A549 (cell line): Measurements from ENCODE around the gene CHPF2. TPM values are rescaled to one million over a fixed set of nuclear protein-coding genes. Genes with fewer than 3 reads are reported as not detected.
A peak's percentile ranks its signal among the peaks of the same experiment; 100 is the strongest.

Source experiments
- ATAC-seq, 2 experiments: fragments of 200-7000 bp in 1 of 2; fragments of >200 bp in 1 of 2; cut with Nextera tagmentation in 1 of 2; cut with Tn5 transposase in 1 of 2; 3 replicates each; pipeline versions ENCODE4 v1.8.0 to v1.9.1; 2018 to 2020; ENCODE audit warnings: mild to moderate bottlenecking in 1 of 2, moderate library complexity in 1 of 2
- CTCF ChIA-PET: fragments of 300-600 bp; sonication (Branson Sonifier 250); formaldehyde crosslinking; extraction: SDS; loops from one replicate; lab custom pipeline; 2021; ENCODE audit warnings: antibody characterized with exemption, inconsistent platforms; lab: Yijun Ruan, JAX
- POLR2A ChIA-PET: fragments of 350-600 bp; formaldehyde crosslinking; extraction: SDS; loops from one replicate; lab custom pipeline; 2021; ENCODE audit warnings: antibody characterized with exemption, inconsistent platforms; lab: Yijun Ruan, JAX
- DNase-seq, 2 experiments: peaks; one replicate each; pipeline versions ENCODE4 v3.0.0 to v3.0.0-alpha.2; 2011 to 2016; ENCODE audit warnings: low read depth in 1 of 2, low spot score in 1 of 2
- FAIRE-seq: peaks from 2 replicates; lab custom pipeline; 2011; peaks lifted over from hg19 to GRCh38; lab: Jason Lieb, UNC
- H3K27ac ChIP-seq, 2 experiments: fragments of >200 bp; sonication (Bioruptor Twin); formaldehyde crosslinking; 3 replicates each; pipeline ENCODE4 v1.5.1; 2016 to 2017
- H3K4me1 ChIP-seq: fragments of >200 bp; sonication (Bioruptor Twin); formaldehyde crosslinking; 3 replicates; pipeline ENCODE4 v1.6.1; 2016
- H3K4me2 ChIP-seq: fragments of >200 bp; sonication (Bioruptor Twin); formaldehyde crosslinking; 3 replicates; pipeline ENCODE4 v1.6.1; 2016
- H3K4me3 ChIP-seq: fragments of >200 bp; sonication (Bioruptor Twin); formaldehyde crosslinking; 3 replicates; pipeline ENCODE4 v1.5.1; 2016
- H3K9me3 ChIP-seq: fragments of >200 bp; sonication (Bioruptor Twin); formaldehyde crosslinking; 3 replicates; pipeline ENCODE4 v1.6.1; 2016
- CEBPB ChIP-seq, 2 experiments: fragments of >200 bp in 1 of 2; sonication (Bioruptor Twin) in 1 of 2; formaldehyde crosslinking in 1 of 2; IDR thresholded peaks; 2 replicates each; pipeline ENCODE4 v1.6.1; 2012 to 2016
- EHF ChIP-seq: fragments of 250-450 bp; sonication (Bioruptor Pico); IDR thresholded peaks from 2 replicates; pipeline ENCODE4 v1.5.0; 2020; ENCODE audit warnings: mild to moderate bottlenecking
- ESRRA ChIP-seq: fragments of 150-350 bp; IDR thresholded peaks from 2 replicates; pipeline ENCODE4 v1.6.1; 2014; ENCODE audit warnings: mild to moderate bottlenecking, low read length, borderline replicate concordance
- GATA3 ChIP-seq: IDR thresholded peaks from 2 replicates; pipeline ENCODE4 v1.6.1; 2012; ENCODE audit warnings: borderline replicate concordance
- HOXA7 ChIP-seq: fragments of 250-450 bp; sonication (Bioruptor Pico); IDR thresholded peaks from 2 replicates; pipeline ENCODE4 v1.5.0; 2020; ENCODE audit warnings: mild to moderate bottlenecking, moderate library complexity
- JUN ChIP-seq, 2 experiments: fragments of >200 bp; sonication (Bioruptor Twin); formaldehyde crosslinking; IDR thresholded peaks; 2 replicates in 1 of 2; 3 replicates in 1 of 2; pipeline ENCODE4 v1.6.1; 2016 to 2017
- MAFK ChIP-seq: fragments of 450-650 bp; IDR thresholded peaks from 2 replicates; pipeline ENCODE4 v1.6.1; 2014; ENCODE audit not compliant: partially characterized antibody
- MYC ChIP-seq: IDR thresholded peaks from 2 replicates; pipeline ENCODE4 v1.6.1; 2012; ENCODE audit warnings: mild to moderate bottlenecking, inconsistent platforms, low read length, improper control_type of control experiment, borderline replicate concordance
- RARB ChIP-seq: fragments of 250-450 bp; sonication (Bioruptor Pico); IDR thresholded peaks from 2 replicates; pipeline ENCODE4 v1.8.0; 2021; ENCODE audit warnings: mild to moderate bottlenecking, moderate library complexity
- SMC3 ChIP-seq: fragments of >200 bp; sonication (Bioruptor Twin); formaldehyde crosslinking; IDR thresholded peaks from 3 replicates; pipeline ENCODE4 v1.6.1; 2018; ENCODE audit warnings: inconsistent platforms
- SREBF2 ChIP-seq: fragments of 450-650 bp; IDR thresholded peaks from 2 replicates; pipeline ENCODE4 v1.6.1; 2014; ENCODE audit warnings: mild to moderate bottlenecking, moderate library complexity
- TP53 ChIP-seq: fragments of 250-450 bp; sonication (Bioruptor Pico); IDR thresholded peaks from 2 replicates; pipeline ENCODE4 v1.5.0; 2021; ENCODE audit warnings: mild to moderate bottlenecking, moderate library complexity
- ZNF302 ChIP-seq: fragments of 250-450 bp; sonication (Bioruptor Pico); IDR thresholded peaks from 2 replicates; pipeline ENCODE4 v1.9.0; 2021; ENCODE audit warnings: inconsistent platforms, mild to moderate bottlenecking, moderate library complexity
- WGBS: methylation state at CpG from one replicate; pipeline ENCODE4 v1.1.6; 2017; ENCODE audit errors: missing lambda C conversion rate; 5-methylcytosine and 5-hydroxymethylcytosine counted together
- polyA plus RNA-seq, 4 experiments: library from polyadenylated mRNA; depleted of rRNA in 3 of 4; stranded (reverse); fragments of >200 nt; fragmentation: RNase III in 1 of 4; extraction: RNeasy Plus Mini Kit Qiagen cat#74134 plus additional on column Dnase treatment in 1 of 4; gene quantifications; 2 replicates in 3 of 4; 3 replicates in 1 of 4; pipeline ENCODE4 v1.2.3, GENCODE V29; 2011 to 2017
- TF ChIP-seq, protein P1 (sequence below): IDR thresholded peaks from 2 replicates; pipeline ENCODE4 v1.6.1; 2012; ENCODE audit warnings: low read depth, borderline replicate concordance
- TF ChIP-seq, protein P2 (sequence below): fragments of 450-650 bp; IDR thresholded peaks from 2 replicates; pipeline ENCODE4 v1.6.1; 2014; ENCODE audit warnings: antibody characterized with exemption
- TF ChIP-seq, protein P3 (sequence below): fragments of 150-350 bp; IDR thresholded peaks from 2 replicates; pipeline ENCODE4 v1.6.1; 2014; ENCODE audit warnings: low read depth, mild to moderate bottlenecking, low read length

CHPF2 gene
- polyA plus RNA-seq, 2 of the 4 experiments (the other 2 are of a cell fraction) = 14.9 to 29.6 TPM

DNA sequence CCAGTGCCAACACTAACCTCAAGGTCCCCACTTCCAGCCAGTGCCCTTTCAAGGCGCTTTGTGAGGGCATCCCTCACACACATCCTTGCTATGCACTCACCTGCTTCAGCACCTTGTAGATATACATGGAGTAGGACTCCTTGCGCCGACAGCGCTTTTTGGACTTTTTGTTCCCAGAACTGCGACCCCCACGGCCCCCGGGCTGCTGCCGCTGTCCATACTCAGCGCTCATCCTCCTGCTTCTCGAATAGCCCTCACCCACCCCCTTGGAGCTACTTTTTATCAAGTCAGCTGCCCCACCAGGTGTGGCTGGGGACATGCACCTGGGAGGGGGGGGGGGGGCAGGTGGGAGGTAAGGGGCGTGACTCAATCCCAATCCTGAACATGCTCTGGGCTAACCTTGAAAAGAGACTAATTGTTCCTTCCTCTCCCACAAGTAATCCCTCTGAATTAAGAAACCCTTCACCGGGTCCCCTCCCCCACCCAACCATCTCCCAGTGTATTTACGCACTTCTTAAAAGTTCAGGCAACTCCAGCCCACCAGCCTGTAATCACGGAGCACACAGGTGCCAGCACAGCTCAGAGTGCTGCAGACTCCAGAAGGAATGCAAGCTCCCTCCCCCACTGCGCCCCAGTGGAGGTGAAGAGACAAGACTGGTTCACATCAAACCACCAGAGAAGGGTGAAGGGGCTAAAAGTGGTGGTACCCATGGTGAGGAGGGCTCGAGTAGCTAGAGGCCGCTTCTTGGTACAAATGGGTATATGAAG is 22.0 kb upstream of the CHPF2 start, which contains the start of gene H2BK1:
Gene H2BK1 (minus strand): TSS at position 402 of the 768 bp plus-strand sequence. CDS start 170 bp downstream, at position 232.
- Histone ChIP-seq H3K9me3 (no peaks in the 10 kb centered on the region), H3K27ac (no peak within 1 kb of the TSS), H3K4me1 (no peaks in the 10 kb centered on the region), H3K4me3 (no peak within 1 kb of the TSS), H3K4me2 (no peak within 1 kb of the TSS)
- TF ChIP-seq SREBF2 (no peak), EHF (CRISPR knock-in tag) (no peak), SMC3 (no peak), ESRRA (no peak), RARB (no peak)
- TF ChIP-seq, protein P1, sequence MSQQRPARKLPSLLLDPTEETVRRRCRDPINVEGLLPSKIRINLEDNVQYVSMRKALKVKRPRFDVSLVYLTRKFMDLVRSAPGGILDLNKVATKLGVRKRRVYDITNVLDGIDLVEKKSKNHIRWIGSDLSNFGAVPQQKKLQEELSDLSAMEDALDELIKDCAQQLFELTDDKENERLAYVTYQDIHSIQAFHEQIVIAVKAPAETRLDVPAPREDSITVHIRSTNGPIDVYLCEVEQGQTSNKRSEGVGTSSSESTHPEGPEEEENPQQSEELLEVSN = no peak
- whole genome bisulfite sequencing = 88% methylated on average over 17 of the region's 17 CpGs
- CTCF ChIA-PET = interaction anchor here (0.7 to 0.8 kb wide), 2 partner anchors 44 to 94 kb away, joined by 3 read pairs; no protein-coding TSS in a partner anchor
- FAIRE-seq (no peak), DNase-seq (no peak), ATAC-seq (no peak)
- POLR2A ChIA-PET = no interaction called here

DNA sequence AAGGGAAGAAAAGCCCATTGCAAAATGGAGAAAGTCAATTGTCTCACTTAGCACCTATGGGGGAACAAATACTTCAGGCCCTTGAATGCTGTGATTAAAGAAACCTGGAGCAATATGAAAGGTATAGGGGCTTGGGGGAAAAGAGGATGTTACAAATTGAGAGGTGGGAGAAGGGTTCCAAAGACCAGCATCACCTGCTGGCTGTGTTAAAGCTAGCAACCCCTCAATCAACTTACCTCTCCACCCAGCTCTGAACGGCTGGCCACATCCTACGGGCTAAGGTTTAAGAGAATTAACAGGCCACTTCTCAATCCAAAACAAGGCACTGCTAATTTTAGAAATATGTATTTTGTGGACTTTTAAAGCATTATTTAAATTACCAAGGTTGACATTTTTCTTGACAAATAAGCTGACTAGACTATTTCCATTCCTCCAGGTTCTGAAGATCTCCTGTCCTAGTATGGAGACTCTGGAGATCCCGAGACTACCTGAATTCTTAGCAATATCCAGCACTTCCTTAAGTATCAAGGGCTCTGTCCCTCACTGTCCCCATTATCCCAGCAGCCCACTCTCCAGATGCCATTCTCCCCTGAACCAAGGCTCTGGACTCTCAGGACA is 21.0 kb upstream of the CHPF2 start:
- POLR2A ChIA-PET = no interaction called here
- no peak for FAIRE-seq
- CTCF ChIA-PET = interaction anchor here (0.8 to 1.3 kb wide), 3 partner anchors 33 to 93 kb away, joined by 3 to 5 read pairs (median 3); no protein-coding TSS in a partner anchor

DNA sequence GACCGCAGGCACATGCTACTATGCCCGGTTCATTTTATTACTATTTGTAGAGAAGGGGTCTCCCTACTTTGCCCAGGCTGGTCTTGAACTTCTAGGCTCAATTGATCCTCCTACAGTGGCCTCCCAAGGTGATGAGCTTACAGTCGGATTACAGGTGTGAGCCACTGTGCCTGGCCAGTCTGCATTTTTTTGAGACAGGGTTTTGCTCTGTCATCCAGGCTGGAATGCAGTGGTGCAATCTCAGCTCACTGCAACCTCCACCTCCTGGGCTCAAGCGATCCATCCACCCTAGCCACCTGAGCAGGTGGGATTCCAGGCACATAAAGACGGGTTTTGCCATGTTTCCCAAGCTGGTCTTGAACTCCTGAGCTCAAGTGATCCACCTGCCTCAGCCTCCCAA is 19.7 kb upstream of the CHPF2 start:
- CTCF ChIA-PET = interaction anchor here (0.7 to 1.5 kb wide), 5 partner anchors 10 to 102 kb away, joined by 3 to 5 read pairs (median 4); no protein-coding TSS in a partner anchor
- POLR2A ChIA-PET = interaction anchor here (1.0 kb wide), 1 partner anchor 14 kb away, joined by 3 read pairs; the partner anchor contains the start of gene ABCF2
- ATAC-seq = no peak

More for the DNA sequence above, 21.0 kb upstream of the CHPF2 start:
- Histone ChIP-seq H3K27ac (no peak overlapping the region), H3K4me2 (no peak overlapping the region)
- no peak for DNase-seq
- TF ChIP-seq ZNF302 (CRISPR knock-in tag) (no peak), MAFK (peak; percentile 92)
- TF ChIP-seq, all 56 proteins: peak for 1
- no peak overlapping the region for H3K4me3 ChIP-seq
- H3K9me3 ChIP-seq = no peaks in the 10 kb centered on the region
- H3K4me1 ChIP-seq = no peaks in the 10 kb centered on the region
- ATAC-seq = no peak
- WGBS = 87% methylated on average over 3 of the region's 3 CpGs

More for the DNA sequence above, 19.7 kb upstream of the CHPF2 start:
- H3K4me1 ChIP-seq = no peaks in the 10 kb centered on the region
- TF ChIP-seq MYC (no peak), TP53 (no peak), JUN (IDR thresholded peaks at IDR 0.05) (no peak), CEBPB (IDR thresholded peaks at IDR 0.05) (no peak), GATA3 (no peak), ZNF302 (CRISPR knock-in tag) (no peak), HOXA7 (CRISPR knock-in tag) (no peak)
- TF ChIP-seq, protein P1 = no peak
- TF ChIP-seq, protein P2, sequence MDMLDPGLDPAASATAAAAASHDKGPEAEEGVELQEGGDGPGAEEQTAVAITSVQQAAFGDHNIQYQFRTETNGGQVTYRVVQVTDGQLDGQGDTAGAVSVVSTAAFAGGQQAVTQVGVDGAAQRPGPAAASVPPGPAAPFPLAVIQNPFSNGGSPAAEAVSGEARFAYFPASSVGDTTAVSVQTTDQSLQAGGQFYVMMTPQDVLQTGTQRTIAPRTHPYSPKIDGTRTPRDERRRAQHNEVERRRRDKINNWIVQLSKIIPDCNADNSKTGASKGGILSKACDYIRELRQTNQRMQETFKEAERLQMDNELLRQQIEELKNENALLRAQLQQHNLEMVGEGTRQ = no peak
- TF ChIP-seq, protein P3, sequence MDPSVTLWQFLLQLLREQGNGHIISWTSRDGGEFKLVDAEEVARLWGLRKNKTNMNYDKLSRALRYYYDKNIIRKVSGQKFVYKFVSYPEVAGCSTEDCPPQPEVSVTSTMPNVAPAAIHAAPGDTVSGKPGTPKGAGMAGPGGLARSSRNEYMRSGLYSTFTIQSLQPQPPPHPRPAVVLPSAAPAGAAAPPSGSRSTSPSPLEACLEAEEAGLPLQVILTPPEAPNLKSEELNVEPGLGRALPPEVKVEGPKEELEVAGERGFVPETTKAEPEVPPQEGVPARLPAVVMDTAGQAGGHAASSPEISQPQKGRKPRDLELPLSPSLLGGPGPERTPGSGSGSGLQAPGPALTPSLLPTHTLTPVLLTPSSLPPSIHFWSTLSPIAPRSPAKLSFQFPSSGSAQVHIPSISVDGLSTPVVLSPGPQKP = no peak
- FAIRE-seq (no peak), DNase-seq (no peak)
- H3K27ac ChIP-seq = no peak overlapping the region
- WGBS = 89% methylated on average over 5 of the region's 5 CpGs
- H3K4me3 ChIP-seq = no peak overlapping the region
- no peak overlapping the region for H3K4me2 ChIP-seq
- no peaks in the 10 kb centered on the region for H3K9me3 ChIP-seq
